Fibroblast of lung (primary cell): ENCODE measurements around the gene SLC25A6. TPM values are rescaled to one million over a fixed set of nuclear protein-coding genes. Genes with fewer than 3 reads are reported as not detected.

Source experiments
- DNase-seq, 2 donors: peaks; one replicate each; pipeline versions ENCODE4 v3.0.0 to v3.0.0-alpha.2; 2010; ENCODE audit warnings: low read depth in 2 of 2
- H2AFZ ChIP-seq: 2 replicates; pipeline ENCODE4 v1.5.1; 2012; ENCODE audit warnings: low read length, control low read depth, inconsistent platforms
- H3K27ac ChIP-seq: 2 replicates; pipeline ENCODE4 v1.5.1; 2011; ENCODE audit warnings: low read length, control low read depth; ENCODE audit not compliant: insufficient read depth
- H3K27me3 ChIP-seq: 2 replicates; pipeline ENCODE4 v1.5.1; 2011; ENCODE audit warnings: mild to moderate bottlenecking, low read length; ENCODE audit not compliant: control insufficient read depth, insufficient read depth
- H3K36me3 ChIP-seq: 2 replicates; pipeline ENCODE4 v1.5.1; 2011; ENCODE audit warnings: low read length; ENCODE audit not compliant: control insufficient read depth, insufficient read depth
- H3K4me1 ChIP-seq: 2 replicates; pipeline ENCODE4 v1.5.1; 2011; ENCODE audit warnings: low read length; ENCODE audit not compliant: control insufficient read depth, insufficient read depth; ENCODE audit errors: extremely low read depth
- H3K4me2 ChIP-seq: 2 replicates; pipeline ENCODE4 v1.5.1; 2011; ENCODE audit warnings: low read length, control low read depth; ENCODE audit not compliant: insufficient read depth; ENCODE audit errors: extremely low read depth
- H3K4me3 ChIP-seq, 4 experiments: fragments of 200-600 bp in 1 of 4; sonication (generic) in 1 of 4; replicated peaks in 1 of 4; 2 replicates each; pipeline ENCODE4 v1.5.1; 2011 to 2016; ENCODE audit warnings: low read length in 4 of 4, low read depth in 3 of 4, mild to moderate bottlenecking in 3 of 4, control low read depth in 2 of 4, inconsistent platforms in 1 of 4, mixed read lengths in 1 of 4; ENCODE audit not compliant: insufficient read depth in 1 of 4; ENCODE audit errors: control extremely low read depth in 1 of 4
- H3K79me2 ChIP-seq: 2 replicates; pipeline ENCODE4 v1.5.1; 2012; ENCODE audit warnings: mild to moderate bottlenecking, low read length, inconsistent platforms; ENCODE audit not compliant: control insufficient read depth, insufficient read depth
- H3K9ac ChIP-seq: 2 replicates; pipeline ENCODE4 v1.5.1; 2011; ENCODE audit warnings: mild to moderate bottlenecking, low read length, control low read depth; ENCODE audit not compliant: insufficient read depth
- H3K9me3 ChIP-seq: 2 replicates; pipeline ENCODE4 v1.5.1; 2012; ENCODE audit warnings: low read depth, low read length; ENCODE audit not compliant: control insufficient read depth, insufficient read depth
- H4K20me1 ChIP-seq: 2 replicates; pipeline ENCODE4 v1.5.1; 2011; ENCODE audit warnings: low read length; ENCODE audit not compliant: control insufficient read depth, insufficient read depth; ENCODE audit errors: extremely low read depth
- CTCF ChIP-seq, 2 donors: IDR thresholded peaks in 1 of 2; conservative IDR thresholded peaks in 1 of 2; 1 replicate in 1 of 2; 2 replicates in 1 of 2; pipeline ENCODE4 v1.5.1; 2011 to 2012; ENCODE audit warnings: low read length in 2 of 2, control low read depth in 1 of 2, inconsistent platforms in 1 of 2, low read depth in 1 of 2, mild to moderate bottlenecking in 1 of 2
- EZH2 ChIP-seq: IDR thresholded peaks from 2 replicates; pipeline ENCODE4 v1.5.1; 2012; ENCODE audit warnings: low read length, control low read depth, mild to moderate bottlenecking; ENCODE audit errors: missing control alignments
- polyA plus RNA-seq, 2 donors: library from polyadenylated mRNA; depleted of rRNA in 1 of 2; stranded (reverse) in 1 of 2; unstranded in 1 of 2; fragments of >200 nt; gene quantifications; 2 replicates each; pipeline ENCODE4 v1.2.1, GENCODE V29; 2011 to 2012; ENCODE audit warnings: missing spikeins in 1 of 2
- total RNA-seq: library from RNA; depleted of rRNA; stranded (reverse); fragments of >200 nt; gene quantifications from 2 replicates; pipeline ENCODE4 v1.2.1, GENCODE V29; 2014

The SLC25A6 gene
- total and polyA plus RNA-seq, 2 donors (not counting 1 experiment from before 2014, with no cell fraction given) = 158 to 220 TPM

GRCh38 chrX:1416327-1416784 lies 24.4 kb upstream of the SLC25A6 start:
- TF ChIP-seq EZH2 (no peak), CTCF (conservative IDR thresholded peaks at IDR 0.05 in 1 of 2, IDR thresholded peaks at IDR 0.05 in 1 of 2; ENCODE audit: low read depth in 1 of 2, low read length in 2 of 2) (no peak)
- Histone ChIP-seq H3K27ac (no peak overlapping the region), H4K20me1 (no peaks in the 10 kb centered on the region), H3K27me3 (no peaks in the 10 kb centered on the region), H2AFZ (no peak overlapping the region), H3K4me1 (no peaks in the 10 kb centered on the region), H3K36me3 (peaks cover 20% of the 10 kb centered on the region), H3K4me2 (no peak overlapping the region), H3K9ac (no peak overlapping the region), H3K9me3 (no peaks in the 10 kb centered on the region), H3K4me3 (no peak overlapping the region), H3K79me2 (no peaks in the 10 kb centered on the region)
- no peak for DNase-seq

GRCh38 chrX:1412551-1413161 lies 20.7 kb upstream of the SLC25A6 start:
- no peak overlapping the region for H3K9ac ChIP-seq
- H2AFZ ChIP-seq = no peak overlapping the region
- H3K9me3 ChIP-seq = no peaks in the 10 kb centered on the region
- DNase-seq = no peak
- H3K36me3 ChIP-seq = peaks cover 18% of the 10 kb centered on the region
- no peak overlapping the region for H3K4me2 ChIP-seq
- H3K79me2 ChIP-seq = no peaks in the 10 kb centered on the region
- no peaks in the 10 kb centered on the region for H3K4me1 ChIP-seq
- H3K27ac ChIP-seq = no peak overlapping the region
- H4K20me1 ChIP-seq = no peaks in the 10 kb centered on the region
- no peak for TF ChIP-seq CTCF (conservative IDR thresholded peaks at IDR 0.05 in 1 of 2, IDR thresholded peaks at IDR 0.05 in 1 of 2; ENCODE audit: low read depth in 1 of 2, low read length in 2 of 2)
- TF ChIP-seq EZH2 = no peak
- no peaks in the 10 kb centered on the region for H3K27me3 ChIP-seq
- H3K4me3 ChIP-seq = no peak overlapping the region

GRCh38 chrX:1411326-1411725 lies 19.4 kb upstream of the SLC25A6 start:
- Histone ChIP-seq H2AFZ (no peak overlapping the region), H3K4me2 (no peak overlapping the region), H4K20me1 (no peaks in the 10 kb centered on the region), H3K9ac (no peak overlapping the region), H3K79me2 (no peaks in the 10 kb centered on the region), H3K4me1 (no peaks in the 10 kb centered on the region), H3K9me3 (no peaks in the 10 kb centered on the region), H3K4me3 (no peak overlapping the region), H3K27me3 (no peaks in the 10 kb centered on the region), H3K27ac (no peak overlapping the region), H3K36me3 (peaks cover 18% of the 10 kb centered on the region)
- TF ChIP-seq EZH2 (no peak), CTCF (conservative IDR thresholded peaks at IDR 0.05 in 1 of 2, IDR thresholded peaks at IDR 0.05 in 1 of 2; ENCODE audit: low read depth in 1 of 2, low read length in 2 of 2) (no peak)
- DNase-seq = no peak
